Measurements from ENCODE around the gene FUT4.

GRCh38 chr11:94568717-94569116 lies 25.0 kb downstream of the FUT4 start:
- TF ChIP-seq CTCF (IDR thresholded peaks at IDR 0.05) (no peak), POLR2A (IDR thresholded peaks at IDR 0.05) (no peak)

Measured in thyroid gland (tissue), 4 donors.